Activated CD4-positive, alpha-beta T cell treated with anti-CD3 and anti-CD28 coated beads, Interleukin-2, Interleukin-4, amounts not matched to agents 100 ng/mL and 50 ng/mL, durations not matched to agents 16 hours and 8 hours (primary cell): ENCODE measurements around the gene MED16.
"Not testable (repeated sequence)": the region's sequence is repeated elsewhere in the genome, so short reads cannot be mapped to it uniquely, and the experiment has no call there.

ENCODE experiments used
- DNase-seq: peaks from one replicate; pipeline ENCODE4 v3.0.0-alpha.2; 2020; ENCODE audit warnings: low spot score

MED16 gene

DNA sequence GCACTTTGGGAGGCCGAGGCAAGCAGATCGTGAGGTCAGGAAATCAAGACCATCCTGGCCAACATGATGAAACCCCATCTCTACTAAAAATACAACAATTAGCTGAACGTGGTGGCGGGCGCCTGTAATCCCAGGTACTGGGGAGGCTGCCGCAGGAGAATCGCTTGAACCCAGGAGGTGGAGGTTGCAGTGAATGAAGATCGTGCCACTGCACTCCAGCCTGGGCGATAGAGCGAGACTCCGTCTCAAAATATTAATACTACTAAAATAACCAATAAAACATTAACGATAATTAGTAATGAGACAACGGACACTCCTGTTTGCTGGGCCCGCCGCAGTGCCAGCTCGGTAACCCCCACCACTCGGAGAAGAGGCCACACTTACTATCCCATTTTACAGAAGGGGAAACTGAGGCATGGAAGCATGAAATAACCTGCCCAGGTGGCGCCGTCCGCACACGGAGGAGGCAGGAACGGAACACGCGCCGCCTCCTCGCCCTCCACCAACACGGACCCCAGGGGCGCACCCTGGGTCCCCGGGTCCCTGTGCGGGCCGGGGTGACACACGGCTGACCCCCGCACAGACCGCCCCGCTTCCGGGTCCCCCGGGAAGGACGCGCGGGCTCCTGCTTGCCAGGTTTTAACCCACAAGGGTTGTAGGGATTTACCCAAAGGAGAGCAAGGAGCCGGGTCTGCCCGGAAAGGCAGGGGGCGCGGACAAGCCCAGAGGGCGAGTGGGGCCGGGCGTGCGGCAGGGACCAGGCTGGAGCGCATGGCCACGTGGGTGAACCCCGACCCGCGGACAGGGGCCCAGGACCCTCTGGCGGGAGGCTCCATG, 18.4 kb upstream of the MED16 start:
- DNase-seq = no peak

- no peak for DNase-seq
Measured at GRCh38 chr19:907183-907853, 14.3 kb upstream of the MED16 start.

DNA sequence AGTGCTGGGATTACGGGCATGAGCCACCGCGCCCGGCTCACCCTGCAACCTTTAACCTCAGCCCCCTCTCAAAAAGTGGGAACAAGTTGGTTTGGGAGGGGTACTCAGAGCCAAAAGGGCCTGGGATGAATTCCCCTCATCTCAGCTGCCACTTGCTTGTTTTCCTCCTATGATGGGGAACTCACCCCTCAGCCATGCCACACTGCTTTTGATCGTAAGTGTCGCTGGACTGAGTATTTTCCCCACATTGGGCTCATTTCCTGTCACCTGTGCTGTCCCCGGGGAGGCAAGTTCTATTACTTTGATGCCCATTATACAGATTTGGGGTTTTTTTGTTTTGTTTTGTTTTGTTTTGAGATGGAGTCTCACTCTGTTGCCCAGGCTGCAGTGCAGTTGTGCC, 13.5 kb upstream of the MED16 start:
- DNase-seq = no peak

- no peak for DNase-seq
Measured at GRCh38 chr19:904545-904944, 11.6 kb upstream of the MED16 start.

- no peak for DNase-seq
Measured at GRCh38 chr19:903266-903797, 10.3 kb upstream of the MED16 start.

- DNase-seq = no peak
Measured at GRCh38 chr19:902446-903226, 9.6 kb upstream of the MED16 start.

DNA sequence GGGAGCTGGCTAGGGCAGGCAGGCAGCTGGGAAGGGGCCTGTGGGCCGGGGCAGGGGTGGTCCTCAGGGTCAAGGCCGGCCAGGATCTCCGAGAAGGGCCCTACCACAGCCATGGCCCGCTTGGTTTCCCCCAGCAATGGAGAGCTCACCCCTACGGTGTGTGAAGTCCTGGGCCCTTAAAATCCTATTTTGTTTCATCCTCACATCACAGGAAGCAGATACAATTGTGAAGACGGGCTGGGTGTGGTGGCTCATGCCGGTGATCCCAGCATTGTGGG, 9.0 kb upstream of the MED16 start:
- DNase-seq = no peak

GRCh38 chr19:901216-902092, 8.5 kb upstream of the MED16 start:
- DNase-seq = no peak

- DNase-seq = no peak
Measured at GRCh38 chr19:900302-901111, 7.5 kb upstream of the MED16 start.

- DNase-seq = no peak
Measured at GRCh38 chr19:900043-900301, 7.0 kb upstream of the MED16 start.

DNA sequence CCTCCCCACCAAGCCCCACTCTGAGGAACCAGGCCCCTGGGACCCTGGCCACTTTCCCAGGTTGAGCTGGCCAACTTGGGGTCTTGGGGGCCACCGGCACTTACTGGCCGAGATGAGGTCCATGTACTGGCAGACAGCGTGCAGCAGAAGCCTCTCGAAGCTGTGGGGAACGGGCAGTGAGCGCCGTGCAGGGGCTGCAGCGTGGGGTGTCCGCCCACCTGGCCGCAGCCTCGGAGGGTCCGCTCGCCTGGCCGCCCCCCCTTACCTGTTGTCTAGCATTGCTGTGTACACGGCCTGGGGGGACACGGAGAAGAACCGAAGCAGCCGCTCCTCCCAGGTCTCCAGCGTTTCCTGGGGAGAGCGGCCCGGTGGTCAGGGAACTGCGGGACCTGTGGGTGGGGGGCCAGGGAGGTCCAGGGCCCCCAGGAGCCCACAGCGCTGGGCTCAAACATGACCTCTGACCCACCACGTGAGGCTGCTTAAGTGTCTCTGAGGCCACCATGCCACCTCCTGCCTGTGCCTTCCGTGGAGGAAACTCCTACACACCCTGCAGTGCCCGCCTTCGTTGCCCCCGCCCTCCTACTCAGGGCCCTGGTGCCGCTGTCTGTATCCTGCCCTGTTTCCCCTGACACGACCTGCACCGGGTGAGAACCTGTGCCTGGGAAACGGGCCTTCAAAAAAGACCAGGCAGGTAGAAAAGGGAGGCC, 6.5 kb upstream of the MED16 start:
- DNase-seq = no peak

- no peak for DNase-seq
Measured at GRCh38 chr19:898663-899062, 5.7 kb upstream of the MED16 start.

DNA sequence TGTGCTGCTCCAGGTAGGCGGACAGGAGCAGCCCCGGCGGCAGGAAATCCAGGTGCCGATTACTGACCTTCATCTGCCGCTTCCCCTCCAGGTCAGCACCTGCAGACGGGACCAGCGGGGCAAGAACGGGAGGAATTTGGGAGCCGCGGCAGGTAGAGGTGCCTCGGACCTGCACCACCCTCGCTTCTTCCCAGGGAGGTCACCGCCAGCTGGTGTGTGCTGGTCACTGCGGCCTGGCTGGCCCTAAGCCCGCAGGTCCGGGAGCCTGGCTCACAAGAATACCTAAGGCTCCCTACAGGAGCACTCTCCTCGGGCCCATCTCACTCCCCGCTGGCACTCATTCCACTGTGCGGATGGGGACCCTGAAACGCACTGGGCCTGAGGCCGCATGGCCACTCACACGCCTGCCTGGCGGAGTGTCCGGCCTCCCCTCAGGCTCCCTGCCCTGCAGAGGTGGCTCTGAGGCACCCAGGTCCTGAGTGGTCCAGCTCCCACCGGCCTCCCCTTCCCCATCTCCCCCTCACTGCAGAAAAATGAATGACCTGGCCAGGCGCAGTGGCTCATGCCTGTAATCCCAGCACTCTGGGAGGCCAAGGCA, 4.6 kb upstream of the MED16 start:
- DNase-seq = no peak

- no peak for DNase-seq
Measured at GRCh38 chr19:896999-897398, 4.0 kb upstream of the MED16 start.

DNA sequence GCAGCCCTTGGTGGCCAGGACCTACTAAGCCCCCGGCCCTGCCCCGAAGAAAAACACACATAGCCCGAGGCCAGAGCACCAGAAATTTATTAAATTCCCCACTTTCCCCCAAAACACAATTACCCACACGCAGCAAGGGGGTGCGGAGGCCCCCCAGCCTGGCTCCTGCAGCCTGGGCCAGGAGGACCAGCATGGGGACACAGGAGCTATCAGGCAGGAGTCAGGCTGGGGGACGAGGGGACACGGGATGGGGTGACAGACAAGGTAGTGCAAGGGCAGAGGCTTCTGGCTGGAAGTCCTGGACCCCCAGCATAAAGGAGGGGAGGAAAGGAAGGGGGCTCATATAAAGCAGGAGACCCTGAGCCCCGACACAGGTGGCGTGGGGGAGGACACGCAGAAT, 3.4 kb upstream of the MED16 start:
- DNase-seq = no peak

DNA sequence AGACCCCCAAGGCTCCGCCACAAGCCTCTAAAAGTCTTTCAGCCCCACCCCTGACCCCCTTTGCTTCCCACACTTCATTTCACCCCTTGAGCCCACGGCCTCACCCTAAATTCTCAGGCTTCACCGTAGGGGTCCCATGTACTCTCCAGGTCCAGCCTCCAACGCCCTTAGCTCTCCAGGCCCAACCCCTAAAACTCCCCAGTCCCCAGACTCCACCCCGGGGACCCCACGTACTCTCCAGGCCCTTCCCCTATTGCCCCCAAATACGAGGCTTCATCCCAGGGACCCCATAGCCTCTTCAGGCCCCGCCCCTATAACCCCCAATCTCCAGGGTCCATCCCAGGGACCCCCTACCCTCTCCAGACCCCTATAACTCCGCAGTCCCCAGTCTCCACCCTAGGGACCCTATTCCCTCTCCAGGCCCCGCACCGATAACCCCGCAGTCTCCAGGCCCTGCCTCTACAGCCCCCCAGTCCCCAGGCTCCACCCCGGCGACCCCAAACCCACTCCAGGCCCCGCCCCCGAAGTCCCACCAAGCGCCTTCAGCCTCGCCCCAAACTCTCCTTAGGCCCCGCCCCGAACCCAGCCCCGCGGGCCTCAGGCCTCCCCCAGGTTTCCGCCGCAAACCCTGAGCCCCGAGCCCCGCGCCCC, 619 bp downstream of the MED16 start:
- DNase-seq = no peak

GRCh38 chr19:891421-892200, 1.4 kb downstream of the MED16 start:
- DNase-seq = not testable (repeated sequence)

GRCh38 chr19:890831-891230, 2.2 kb downstream of the MED16 start:
- DNase-seq = no peak
